NCI-H748 (cell line): ENCODE measurements around the gene NDUFV2.
"Not testable (repeated sequence)": the region's sequence is repeated elsewhere in the genome, so short reads cannot be mapped to it uniquely, and the experiment has no call there.

ENCODE experiments used
- DNase-seq: peaks from one replicate; lab custom pipeline; 2025; ENCODE audit not compliant: unreplicated experiment; lab: John Stamatoyannopoulos, UW

The NDUFV2 gene

GRCh38 chr18:9090578-9090977 is 11.9 kb upstream of the NDUFV2 start:
- no peak for DNase-seq

- no peak for DNase-seq
Measured at GRCh38 chr18:9091066-9091476, 11.4 kb upstream of the NDUFV2 start.

GRCh38 chr18:9092665-9093064 is 9.8 kb upstream of the NDUFV2 start:
- DNase-seq: no peak

GRCh38 chr18:9093109-9093508 is 9.4 kb upstream of the NDUFV2 start:
- not testable (repeated sequence) for DNase-seq

GRCh38 chr18:9094307-9095226 is 7.9 kb upstream of the NDUFV2 start:
- no peak for DNase-seq

GRCh38 chr18:9095297-9096006 is 7.0 kb upstream of the NDUFV2 start:
- no peak for DNase-seq

GRCh38 chr18:9096007-9096371 is 6.5 kb upstream of the NDUFV2 start:
- no peak for DNase-seq

GRCh38 chr18:9096685-9097084 is 5.8 kb upstream of the NDUFV2 start:
- DNase-seq: no peak

- DNase-seq: no peak
Measured at GRCh38 chr18:9097349-9097748, 5.2 kb upstream of the NDUFV2 start.

GRCh38 chr18:9100796-9101195 is 1.7 kb upstream of the NDUFV2 start:
- DNase-seq: no peak

GRCh38 chr18:9101730-9102507 is 580 bp upstream of the NDUFV2 start:
- peak; percentile 34 for DNase-seq

- peak; percentile 27 for DNase-seq
Measured at GRCh38 chr18:9103376-9103873, 926 bp downstream of the NDUFV2 start.

GRCh38 chr18:9104244-9104901 is 1.9 kb downstream of the NDUFV2 start:
- DNase-seq: no peak

- DNase-seq: no peak
Measured at GRCh38 chr18:9105420-9105819, 2.9 kb downstream of the NDUFV2 start.

- no peak for DNase-seq
Measured at GRCh38 chr18:9106094-9106493, 3.6 kb downstream of the NDUFV2 start.

- DNase-seq: no peak
Measured at GRCh38 chr18:9106800-9107584, 4.5 kb downstream of the NDUFV2 start.

GRCh38 chr18:9108911-9109310 is 6.4 kb downstream of the NDUFV2 start:
- no peak for DNase-seq

- DNase-seq: no peak
Measured at GRCh38 chr18:9109523-9109922, 7.0 kb downstream of the NDUFV2 start.

GRCh38 chr18:9113468-9114149 is 11.1 kb downstream of the NDUFV2 start:
- DNase-seq: no peak
